GM18511 (cell line): ENCODE data around the gene OR4P4.

ENCODE experiments used
- ATAC-seq: cut with Tn5 transposase; IDR thresholded peaks from one replicate; pipeline ENCODE4 v1.9.1; 2021; ENCODE audit warnings: mild to moderate bottlenecking, moderate library complexity; ENCODE audit not compliant: unreplicated experiment

The OR4P4 gene

GRCh38 chr11:55634813-55635212 is at the start of gene OR4P4:
OR4P4 (plus strand) TSS chr11:55635113.
- no peak for ATAC-seq

GRCh38 chr11:55607545-55607944 is 27.4 kb upstream of the OR4P4 start, which contains the start of gene OR4C11:
OR4C11 (minus strand) TSS chr11:55607645; CDS start chr11:55604373, 3,272 bp downstream.
- no peak for ATAC-seq

GRCh38 chr11:55624531-55624930 is 10.4 kb upstream of the OR4P4 start:
- ATAC-seq, result no peak

GRCh38 chr11:55648027-55648426 is 13.1 kb downstream of the OR4P4 start, which contains the start of gene OR4S2:
OR4S2 (plus strand) TSS chr11:55648327; CDS start chr11:55650904, 2,577 bp downstream.
- no peak for ATAC-seq

GRCh38 chr11:55652560-55652959 is 17.6 kb downstream of the OR4P4 start:
- no peak for ATAC-seq

- ATAC-seq, result no peak
Observed at GRCh38 chr11:55655096-55655495, 20.2 kb downstream of the OR4P4 start.

- peak; percentile 93 for ATAC-seq
Observed at GRCh38 chr11:55658031-55658573, 23.2 kb downstream of the OR4P4 start.

- ATAC-seq, result peak; percentile 38
Observed at GRCh38 chr11:55658608-55659007, 23.7 kb downstream of the OR4P4 start.

GRCh38 chr11:55661901-55662300 is 27.0 kb downstream of the OR4P4 start, which contains the start of gene OR4C6:
OR4C6 (plus strand) TSS chr11:55662201; CDS start chr11:55665167, 2,966 bp downstream.
- ATAC-seq, result no peak

GRCh38 chr11:55669376-55669775 is 34.5 kb downstream of the OR4P4 start:
- ATAC-seq, result no peak

- ATAC-seq, result no peak
Observed at GRCh38 chr11:55673860-55674259, 38.9 kb downstream of the OR4P4 start.
